GM19240 (cell line): ENCODE data around the gene BBX.
"Not testable (repeated sequence)": the region's sequence is repeated elsewhere in the genome, so short reads cannot be mapped to it uniquely, and the experiment has no call there.

Experiments used
- DNase-seq: peaks from one replicate; pipeline ENCODE4 v3.0.0; 2011; ENCODE audit warnings: low spot score; ENCODE audit not compliant: insufficient read length

Gene BBX

GRCh38 chr3:107542665-107543064 lies 19.9 kb downstream of the BBX start:
- no peak for DNase-seq

GRCh38 chr3:107543666-107544065 lies 20.9 kb downstream of the BBX start:
- no peak for DNase-seq

GRCh38 chr3:107545680-107546120 lies 22.9 kb downstream of the BBX start:
- DNase-seq: no peak

DNA sequence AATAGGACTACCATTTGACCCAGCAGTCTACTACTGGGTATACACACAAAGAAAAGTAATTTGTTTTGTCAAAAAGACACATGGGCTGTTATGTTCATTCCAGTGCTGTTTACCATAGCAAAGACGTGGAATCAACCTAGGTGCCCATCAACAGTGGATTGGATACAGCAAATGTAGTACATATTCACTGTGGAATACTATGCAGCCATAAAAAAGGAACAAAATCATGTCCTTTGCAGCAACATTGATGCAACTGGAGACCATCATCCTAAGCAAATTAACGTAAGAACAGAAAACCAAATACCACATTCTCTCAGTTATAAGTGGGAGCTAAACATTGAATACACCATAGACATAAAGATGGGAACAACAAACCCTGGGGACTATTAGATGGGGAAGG lies 25.8 kb downstream of the BBX start:
- no peak for DNase-seq

DNA sequence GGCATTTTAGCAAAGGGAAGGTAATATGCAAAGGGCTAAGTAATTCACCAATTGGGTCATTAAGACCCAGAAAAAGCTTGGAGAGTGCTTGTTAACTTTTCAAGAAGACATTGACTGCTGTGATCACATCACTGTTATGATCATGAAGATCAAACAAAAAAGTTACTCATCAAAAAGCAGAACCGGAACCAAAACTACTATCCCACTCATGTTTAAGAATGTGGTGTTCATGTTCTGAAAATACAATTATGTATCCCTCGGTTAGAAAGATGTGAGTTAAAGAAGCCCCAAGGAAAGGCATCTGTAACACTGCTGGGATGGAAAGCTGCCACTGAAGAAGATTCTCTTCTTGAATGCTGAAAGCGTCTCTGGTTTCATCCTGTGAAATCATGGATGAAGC lies 32.6 kb downstream of the BBX start:
- no peak for DNase-seq

DNA sequence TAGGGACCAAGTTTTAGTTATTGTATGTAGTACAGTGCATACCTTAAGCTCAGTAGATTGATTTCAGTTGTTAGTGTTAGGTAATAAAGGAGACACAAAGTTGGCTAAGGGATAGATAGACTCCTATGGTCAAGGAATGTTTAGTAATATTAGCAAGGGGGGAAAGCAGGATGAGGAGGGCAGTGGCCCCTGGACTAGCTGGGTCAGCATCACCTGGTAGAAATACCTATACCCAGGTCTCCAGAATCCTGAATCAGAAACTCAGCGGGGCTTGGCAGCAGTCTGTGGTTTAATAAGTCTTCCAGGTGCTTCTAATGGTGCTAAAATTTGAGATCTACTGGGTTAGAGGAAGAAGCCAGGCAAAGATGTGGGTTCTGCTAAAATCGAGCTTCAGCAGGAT lies 35.0 kb downstream of the BBX start:
- DNase-seq: no peak

- DNase-seq: no peak
Measured at GRCh38 chr3:107560166-107560565, 37.4 kb downstream of the BBX start.

GRCh38 chr3:107561980-107562379 lies 39.2 kb downstream of the BBX start:
- no peak for DNase-seq

DNA sequence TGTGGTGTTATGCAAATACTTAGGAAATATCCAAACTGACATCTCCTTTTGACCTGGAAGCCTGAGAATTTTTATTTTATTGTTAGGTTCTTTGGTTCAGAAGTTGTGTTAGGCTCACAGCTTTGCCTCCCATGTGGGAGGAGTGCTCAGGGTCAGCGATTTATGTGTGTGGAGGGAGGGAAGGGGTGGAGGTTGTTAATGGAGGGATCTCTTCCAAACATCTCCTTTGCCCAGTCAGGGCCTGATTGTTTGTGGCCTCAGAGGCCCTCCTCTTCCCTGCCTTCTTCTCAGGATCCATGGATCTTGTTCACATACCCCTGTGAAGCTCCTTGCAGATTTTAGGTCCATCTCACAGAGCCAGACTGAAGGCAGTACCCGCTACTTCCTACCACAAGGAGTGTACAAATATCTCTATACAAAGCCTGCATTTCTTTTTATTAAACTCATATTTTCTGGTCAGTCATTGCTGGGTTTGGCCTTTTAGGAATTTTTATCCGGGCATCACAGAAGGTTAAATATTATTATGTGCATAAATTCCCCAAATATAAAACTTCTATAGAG lies 40.3 kb downstream of the BBX start:
- DNase-seq: no peak

DNA sequence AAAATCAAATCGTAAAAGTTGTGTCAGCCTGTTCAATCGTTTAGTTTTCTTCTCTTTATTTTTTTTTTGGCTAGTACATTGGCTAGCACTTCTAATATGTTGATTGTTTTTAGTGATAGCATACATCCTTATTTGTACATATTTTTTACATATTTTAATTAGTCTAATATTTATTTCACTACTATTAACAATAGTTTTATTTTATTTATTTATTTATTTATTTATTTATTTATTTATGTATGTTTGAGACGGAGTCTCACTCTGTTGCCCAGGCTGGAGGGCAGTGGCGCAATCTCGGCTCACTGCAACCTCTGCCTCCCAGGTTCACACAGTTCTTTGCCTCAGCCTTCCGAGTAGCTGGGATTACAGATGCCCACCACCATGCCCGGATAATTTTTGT lies 42.5 kb downstream of the BBX start:
- DNase-seq: not testable (repeated sequence)

DNA sequence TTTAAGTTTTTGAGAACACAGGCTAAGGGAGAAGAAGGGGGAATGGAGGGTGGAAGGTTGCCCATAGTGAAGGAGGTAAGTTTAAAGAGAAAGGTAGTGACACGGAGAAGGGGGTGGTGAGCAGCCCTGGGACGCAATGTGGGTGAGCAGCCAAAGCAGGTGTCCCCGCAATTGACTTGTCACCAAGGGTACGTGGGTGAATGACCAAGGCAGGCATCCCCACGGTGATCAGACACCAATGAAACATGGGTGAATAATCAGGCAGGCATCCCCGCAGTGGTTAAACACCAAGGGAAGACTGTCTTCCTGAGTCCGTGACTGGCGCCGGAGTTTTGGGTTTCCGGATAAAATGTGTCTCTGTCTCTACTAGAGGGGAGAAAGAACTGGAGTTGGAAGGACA lies 48.3 kb downstream of the BBX start:
- DNase-seq: not testable (repeated sequence)

GRCh38 chr3:107571492-107571891 lies 48.7 kb downstream of the BBX start:
- DNase-seq: not testable (repeated sequence)

DNA sequence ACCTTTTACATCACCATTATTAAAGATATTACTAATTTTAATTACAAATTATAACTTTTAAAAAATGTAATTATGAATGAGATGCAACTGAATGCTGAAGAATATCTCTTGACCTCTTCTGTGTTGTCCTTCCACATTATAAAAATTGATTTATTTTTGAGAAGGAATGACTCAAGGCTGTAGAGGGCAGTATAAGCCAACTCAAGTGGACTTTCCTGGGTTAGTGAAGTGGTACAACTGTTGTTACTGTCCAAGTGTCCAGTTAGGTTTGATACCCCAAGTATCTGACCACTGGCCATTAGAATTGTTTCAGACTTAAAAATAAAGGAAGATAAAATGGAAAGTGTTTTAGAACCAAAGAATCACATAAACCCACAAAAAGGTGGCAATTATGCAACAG lies 51.9 kb downstream of the BBX start:
- no peak for DNase-seq

- no peak for DNase-seq
Measured at GRCh38 chr3:107578091-107578490, 55.3 kb downstream of the BBX start.

- DNase-seq: no peak
Measured at GRCh38 chr3:107578523-107578922, 55.8 kb downstream of the BBX start.

GRCh38 chr3:107579371-107579770 lies 56.6 kb downstream of the BBX start:
- no peak for DNase-seq

DNA sequence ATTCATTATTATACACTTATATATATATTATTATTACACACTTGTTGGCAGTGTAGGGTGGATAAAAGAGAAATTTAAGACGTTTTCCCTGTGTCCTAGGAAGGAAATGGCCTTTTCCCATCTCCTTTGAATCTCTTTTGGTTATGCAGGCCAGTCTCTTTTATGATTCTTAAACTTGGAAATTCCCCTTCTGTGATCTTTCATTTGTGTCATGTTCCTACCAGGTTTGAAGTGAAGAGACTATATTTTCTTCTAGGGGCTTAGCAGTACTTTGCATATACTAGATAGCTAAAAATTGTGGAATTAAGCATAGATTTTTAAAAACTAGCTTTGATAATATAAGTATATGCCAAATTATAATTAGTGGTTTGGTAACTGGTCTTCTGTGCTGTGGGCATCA lies 58.5 kb downstream of the BBX start:
- DNase-seq: no peak

- no peak for DNase-seq
Measured at GRCh38 chr3:107588217-107588616, 65.5 kb downstream of the BBX start.

GRCh38 chr3:107589454-107589853 lies 66.7 kb downstream of the BBX start:
- no peak for DNase-seq

DNA sequence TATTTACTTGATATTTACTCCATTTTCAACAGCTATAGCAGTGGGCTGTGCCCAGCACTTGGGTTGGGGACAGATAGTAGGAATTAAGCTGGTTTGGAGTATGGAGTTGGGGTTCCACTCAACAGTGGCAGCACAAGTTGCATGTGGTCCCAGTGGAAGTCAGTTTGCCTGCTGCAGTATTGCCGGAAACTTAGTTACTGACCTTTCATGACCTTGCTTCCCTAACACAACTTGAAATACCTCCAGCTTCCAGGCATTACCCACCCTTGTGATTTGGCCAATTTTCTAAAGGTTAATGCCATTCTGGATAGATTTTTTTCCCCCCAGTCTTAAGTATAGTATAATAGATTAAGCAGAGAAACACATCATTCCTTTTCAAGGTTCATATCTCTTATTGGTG lies 68.0 kb downstream of the BBX start:
- DNase-seq: no peak

GRCh38 chr3:107592073-107592472 lies 69.3 kb downstream of the BBX start:
- no peak for DNase-seq

DNA sequence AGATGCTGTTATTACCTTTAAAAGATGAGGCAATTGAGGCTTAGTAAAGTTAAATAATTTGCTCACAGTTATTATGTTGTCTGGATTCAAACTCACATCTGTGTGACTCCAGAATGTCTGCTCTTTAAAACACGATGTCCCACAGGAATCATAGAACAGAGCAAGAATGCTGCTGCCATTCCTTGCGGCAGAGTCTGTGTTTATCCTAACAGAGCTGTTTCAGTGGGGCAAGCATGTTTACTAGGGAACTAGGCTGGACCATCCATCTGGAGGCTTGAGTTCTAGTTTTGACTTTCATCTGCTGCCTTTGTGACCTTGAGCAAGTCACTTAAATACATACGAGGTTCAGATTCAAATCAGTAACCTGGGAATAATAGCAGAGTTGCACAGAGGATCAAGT lies 72.1 kb downstream of the BBX start:
- no peak for DNase-seq

- DNase-seq: no peak
Measured at GRCh38 chr3:107596639-107597038, 73.9 kb downstream of the BBX start.
